Measurements from ENCODE around the gene LARP1. TPM values are rescaled to one million over a fixed set of nuclear protein-coding genes. Genes with fewer than 3 reads are reported as not detected.
"Not testable (repeated sequence)": the region's sequence is repeated elsewhere in the genome, so short reads cannot be mapped to it uniquely, and the experiment has no call there.

LARP1 gene
- total RNA-seq, 3 donors from 2014 or later, result 412 to 443 (median 432) TPM

DNA sequence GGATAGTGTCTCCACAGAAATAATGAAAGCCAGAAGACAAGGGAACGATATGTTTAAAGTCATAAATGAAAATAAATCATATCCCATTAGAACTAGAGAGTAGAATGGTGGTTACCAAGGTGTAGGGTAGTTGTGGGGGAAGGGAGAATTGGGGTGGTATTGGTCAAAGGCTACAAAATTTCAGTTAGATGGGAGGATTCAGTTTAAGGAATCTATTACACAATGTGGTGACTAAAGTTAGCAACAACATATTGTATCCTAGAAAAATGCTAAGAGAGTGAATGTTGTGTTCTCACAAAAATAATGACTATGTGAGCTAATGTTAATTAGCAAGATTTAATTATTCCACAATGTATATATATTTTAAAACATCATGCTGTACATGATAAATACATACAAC is 27.8 kb upstream of the LARP1 start:
- DNase-seq (no peak), ATAC-seq (no peak)
- Mint-ChIP-seq H3K4me1 (ENCODE audit: low read depth) (no peaks in the 10 kb centered on the region), H3K36me3 (ENCODE audit: insufficient read depth) (peaks cover 2% of the 10 kb centered on the region), H3K4me3 (no peak overlapping the region), H3K27me3 (ENCODE audit: low read depth) (no peaks in the 10 kb centered on the region), H3K9me3 (peaks cover 7% of the 10 kb centered on the region)

GRCh38 chr5:154728939-154729588 is 26.1 kb upstream of the LARP1 start:
- DNase-seq (no peak), ATAC-seq (no peak)
- Mint-ChIP-seq H3K4me1 (ENCODE audit: low read depth) (no peaks in the 10 kb centered on the region), H3K9me3 (peaks cover 7% of the 10 kb centered on the region), H3K27me3 (ENCODE audit: low read depth) (no peaks in the 10 kb centered on the region), H3K4me3 (no peak overlapping the region), H3K36me3 (ENCODE audit: insufficient read depth) (peaks cover 2% of the 10 kb centered on the region)

- no peak for ATAC-seq
- no peaks in the 10 kb centered on the region for H3K27me3 Mint-ChIP-seq (ENCODE audit: low read depth)
- H3K36me3 Mint-ChIP-seq (ENCODE audit: insufficient read depth), result peaks cover 2% of the 10 kb centered on the region
- H3K9me3 Mint-ChIP-seq, result peaks cover 7% of the 10 kb centered on the region
- no peak for DNase-seq
- H3K4me1 Mint-ChIP-seq (ENCODE audit: low read depth), result no peaks in the 10 kb centered on the region
- no peak overlapping the region for H3K4me3 Mint-ChIP-seq
Measured at GRCh38 chr5:154729613-154730012, 25.6 kb upstream of the LARP1 start.

GRCh38 chr5:154730761-154731160 is 24.4 kb upstream of the LARP1 start:
- ATAC-seq; H3K27me3 Mint-ChIP-seq (ENCODE audit: low read depth); DNase-seq; H3K9me3 Mint-ChIP-seq; H3K4me3 Mint-ChIP-seq; H3K4me1 Mint-ChIP-seq (ENCODE audit: low read depth); H3K36me3 Mint-ChIP-seq (ENCODE audit: insufficient read depth): not testable (repeated sequence)

GRCh38 chr5:154732212-154732611 is 23.0 kb upstream of the LARP1 start:
- Mint-ChIP-seq H3K4me3 (no peak overlapping the region), H3K27me3 (ENCODE audit: low read depth) (no peaks in the 10 kb centered on the region), H3K9me3 (peaks cover 7% of the 10 kb centered on the region), H3K4me1 (ENCODE audit: low read depth) (no peaks in the 10 kb centered on the region), H3K36me3 (ENCODE audit: insufficient read depth) (peaks cover 2% of the 10 kb centered on the region)
- ATAC-seq, result no peak
- DNase-seq, result no peak

- DNase-seq (no peak), ATAC-seq (no peak)
- Mint-ChIP-seq H3K9me3 (peaks cover 2% of the 10 kb centered on the region), H3K4me3 (no peak overlapping the region), H3K36me3 (ENCODE audit: insufficient read depth) (peaks cover 2% of the 10 kb centered on the region), H3K27me3 (ENCODE audit: low read depth) (no peaks in the 10 kb centered on the region), H3K4me1 (ENCODE audit: low read depth) (no peaks in the 10 kb centered on the region)
Measured at GRCh38 chr5:154734370-154735248, 20.6 kb upstream of the LARP1 start.

- not testable (repeated sequence) for ATAC-seq; H3K27me3 Mint-ChIP-seq (ENCODE audit: low read depth); H3K4me3 Mint-ChIP-seq; H3K4me1 Mint-ChIP-seq (ENCODE audit: low read depth); DNase-seq; H3K9me3 Mint-ChIP-seq; H3K36me3 Mint-ChIP-seq (ENCODE audit: insufficient read depth)
Measured at GRCh38 chr5:154735362-154735761, 19.8 kb upstream of the LARP1 start.

GRCh38 chr5:154736372-154736771 is 18.8 kb upstream of the LARP1 start:
- H3K36me3 Mint-ChIP-seq (ENCODE audit: insufficient read depth); H3K9me3 Mint-ChIP-seq; H3K4me3 Mint-ChIP-seq; H3K4me1 Mint-ChIP-seq (ENCODE audit: low read depth); H3K27me3 Mint-ChIP-seq (ENCODE audit: low read depth); ATAC-seq; DNase-seq: not testable (repeated sequence)

- Mint-ChIP-seq H3K36me3 (ENCODE audit: insufficient read depth) (no peaks in the 10 kb centered on the region), H3K27me3 (ENCODE audit: low read depth) (no peaks in the 10 kb centered on the region), H3K4me3 (no peak overlapping the region), H3K9me3 (no peaks in the 10 kb centered on the region), H3K4me1 (ENCODE audit: low read depth) (no peaks in the 10 kb centered on the region)
- DNase-seq (no peak), ATAC-seq (no peak)
Measured at GRCh38 chr5:154737667-154738320, 17.4 kb upstream of the LARP1 start.

DNA sequence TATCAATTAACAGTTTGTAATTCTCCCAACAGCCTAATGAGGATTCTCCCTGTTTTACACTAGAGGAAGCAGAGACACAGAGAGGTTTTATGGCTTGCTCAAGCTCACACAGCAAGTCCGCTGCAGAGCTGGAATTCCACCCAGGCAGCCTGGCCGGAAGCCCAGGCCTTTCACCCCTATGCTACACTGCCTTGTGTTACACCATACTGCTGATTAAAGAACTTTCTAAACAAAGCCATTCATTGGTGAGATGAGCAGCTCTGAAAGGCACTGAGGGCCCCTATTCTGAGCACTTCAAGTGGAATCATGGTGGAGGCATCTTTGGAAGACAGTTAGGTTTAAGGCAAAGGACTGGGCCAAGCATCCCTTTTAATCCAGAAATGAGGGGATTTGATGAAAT is 14.7 kb upstream of the LARP1 start:
- ATAC-seq, result no peak
- H3K4me1 Mint-ChIP-seq (ENCODE audit: low read depth), result no peaks in the 10 kb centered on the region
- H3K36me3 Mint-ChIP-seq (ENCODE audit: insufficient read depth), result no peaks in the 10 kb centered on the region

DNA sequence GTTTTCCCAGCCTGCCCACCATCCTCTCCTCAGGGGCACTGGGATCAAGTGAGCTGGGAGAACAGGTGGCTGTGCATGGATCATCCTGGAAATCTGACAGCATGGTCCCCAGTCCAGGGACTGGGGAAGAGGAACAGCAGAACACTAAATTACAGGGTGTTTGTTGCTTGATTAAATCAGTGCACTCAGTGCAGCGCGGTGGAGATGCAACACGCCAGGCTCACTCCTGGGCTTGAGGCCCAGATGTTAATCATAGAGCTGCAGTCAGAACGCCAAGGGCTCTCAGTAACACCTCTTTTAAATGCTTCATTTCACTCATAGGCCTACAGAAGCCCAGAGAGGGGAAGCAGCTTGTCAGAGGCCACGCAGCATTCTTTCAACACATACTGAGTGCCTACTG is 14.2 kb upstream of the LARP1 start:
- no peaks in the 10 kb centered on the region for H3K36me3 Mint-ChIP-seq (ENCODE audit: insufficient read depth)
- no peak overlapping the region for H3K4me3 Mint-ChIP-seq
- DNase-seq (no peak), ATAC-seq (no peak)
- no peaks in the 10 kb centered on the region for H3K9me3 Mint-ChIP-seq
- no peaks in the 10 kb centered on the region for H3K27me3 Mint-ChIP-seq (ENCODE audit: low read depth)
- H3K4me1 Mint-ChIP-seq (ENCODE audit: low read depth), result no peaks in the 10 kb centered on the region

More for the DNA sequence above, 14.7 kb upstream of the LARP1 start:
- no peak for DNase-seq
- no peaks in the 10 kb centered on the region for H3K9me3 Mint-ChIP-seq
- H3K4me3 Mint-ChIP-seq, result no peak overlapping the region
- no peaks in the 10 kb centered on the region for H3K27me3 Mint-ChIP-seq (ENCODE audit: low read depth)

DNA sequence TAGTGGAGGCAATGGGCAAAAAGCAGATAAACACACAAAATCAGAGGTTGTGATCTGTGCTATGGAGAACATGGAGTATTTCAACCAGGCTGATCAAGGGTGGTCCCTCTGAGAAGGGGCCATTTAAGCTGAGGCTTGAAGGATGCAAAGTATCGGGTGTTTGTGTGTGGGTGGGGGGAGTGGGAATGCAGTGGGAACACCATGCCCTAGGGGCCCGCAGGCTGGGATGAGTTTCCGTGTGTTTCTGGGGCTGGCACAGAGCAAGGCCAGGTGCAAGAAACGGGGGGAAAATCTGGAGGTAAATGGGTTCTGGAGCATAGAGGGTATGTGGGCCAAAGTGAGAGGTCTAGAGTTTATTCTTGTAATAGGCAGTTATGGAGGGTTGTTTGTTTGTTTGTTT is 13.8 kb upstream of the LARP1 start:
- Mint-ChIP-seq H3K36me3 (ENCODE audit: insufficient read depth) (no peaks in the 10 kb centered on the region), H3K9me3 (no peaks in the 10 kb centered on the region), H3K4me3 (no peak overlapping the region), H3K27me3 (ENCODE audit: low read depth) (no peaks in the 10 kb centered on the region), H3K4me1 (ENCODE audit: low read depth) (no peaks in the 10 kb centered on the region)
- no peak for DNase-seq
- no peak for ATAC-seq

DNA sequence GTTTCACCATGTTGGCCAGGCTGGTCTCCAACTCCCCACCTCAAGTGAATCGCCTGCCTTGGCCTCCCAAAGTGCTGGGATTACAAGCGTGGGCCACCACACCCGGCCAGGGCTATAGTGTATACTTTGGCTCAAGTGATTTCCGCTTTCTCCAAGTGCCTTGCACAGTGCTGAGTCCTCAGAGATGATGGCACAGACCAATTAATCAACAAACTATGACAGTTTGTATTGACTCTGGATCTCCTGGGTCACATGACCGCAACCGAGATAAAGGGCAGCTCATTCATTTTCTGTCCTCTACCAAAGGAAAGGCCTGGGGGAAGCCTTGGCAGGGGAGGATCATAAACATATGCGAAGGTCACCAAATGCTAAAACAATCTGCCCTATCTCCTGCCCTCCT is 11.4 kb upstream of the LARP1 start:
- DNase-seq, result no peak
- Mint-ChIP-seq H3K36me3 (ENCODE audit: insufficient read depth) (no peaks in the 10 kb centered on the region), H3K4me1 (ENCODE audit: low read depth) (no peaks in the 10 kb centered on the region)

GRCh38 chr5:154745349-154745748 is 9.8 kb upstream of the LARP1 start:
- H3K4me3 Mint-ChIP-seq, result no peak overlapping the region
- no peaks in the 10 kb centered on the region for H3K4me1 Mint-ChIP-seq (ENCODE audit: low read depth)
- H3K27me3 Mint-ChIP-seq (ENCODE audit: low read depth), result no peaks in the 10 kb centered on the region
- no peaks in the 10 kb centered on the region for H3K9me3 Mint-ChIP-seq
- H3K36me3 Mint-ChIP-seq (ENCODE audit: insufficient read depth), result no peaks in the 10 kb centered on the region
- ATAC-seq, result no peak
- no peak for DNase-seq

More for the DNA sequence above, 11.4 kb upstream of the LARP1 start:
- Mint-ChIP-seq H3K4me3 (no peak overlapping the region), H3K9me3 (no peaks in the 10 kb centered on the region), H3K27me3 (ENCODE audit: low read depth) (no peaks in the 10 kb centered on the region)
- ATAC-seq, result no peak

GRCh38 chr5:154749491-154749890 is 5.7 kb upstream of the LARP1 start:
- Mint-ChIP-seq H3K27me3 (ENCODE audit: low read depth) (no peaks in the 10 kb centered on the region), H3K9me3 (no peaks in the 10 kb centered on the region), H3K4me3 (no peak overlapping the region), H3K4me1 (ENCODE audit: low read depth) (peaks cover 13% of the 10 kb centered on the region), H3K36me3 (ENCODE audit: insufficient read depth) (no peaks in the 10 kb centered on the region)
- ATAC-seq, result no peak
- DNase-seq, result no peak
